NT2/D1 (cell line): ENCODE data around the gene RSAD1.

Experiments
- DNase-seq: peaks from one replicate; pipeline ENCODE4 v3.0.0-alpha.2; 2011; ENCODE audit warnings: low read depth, low spot score
- H3K27me3 ChIP-seq: 2 replicates; pipeline ENCODE4 v1.6.0; 2011; ENCODE audit warnings: mild to moderate bottlenecking; ENCODE audit not compliant: insufficient read length, insufficient read depth
- H3K36me3 ChIP-seq: 2 replicates; pipeline ENCODE4 v1.6.1; 2011; ENCODE audit warnings: mild to moderate bottlenecking, low read length, mixed read lengths; ENCODE audit not compliant: insufficient read depth, insufficient read length
- H3K4me1 ChIP-seq: 2 replicates; pipeline ENCODE4 v1.5.1; 2011; ENCODE audit not compliant: insufficient read depth, insufficient read length
- H3K4me3 ChIP-seq: 2 replicates; pipeline ENCODE4 v1.5.1; 2011; ENCODE audit warnings: low read depth; ENCODE audit not compliant: insufficient read length
- H3K9ac ChIP-seq: 2 replicates; pipeline ENCODE4 v1.6.0; 2011; ENCODE audit warnings: low read depth; ENCODE audit not compliant: insufficient read length
- H3K9me3 ChIP-seq: 2 replicates; pipeline ENCODE4 v1.5.1; 2011; ENCODE audit warnings: mild to moderate bottlenecking, low read length; ENCODE audit not compliant: insufficient read depth
- SUZ12 ChIP-seq: IDR thresholded peaks from 2 replicates; pipeline ENCODE4 v1.6.1; 2011; ENCODE audit not compliant: insufficient read length, insufficient read depth; ENCODE audit errors: extremely low read depth
- YY1 ChIP-seq: IDR thresholded peaks from 2 replicates; pipeline ENCODE4 v1.6.1; 2011; ENCODE audit not compliant: insufficient read length, insufficient read depth
- ZNF274 ChIP-seq: IDR thresholded peaks from 2 replicates; pipeline ENCODE4 v1.6.1; 2011; ENCODE audit warnings: mild to moderate bottlenecking, low read depth, low read length

RSAD1 gene

GRCh38 chr17:50501054-50501453 lies 22.4 kb downstream of the RSAD1 start:
- H3K36me3 ChIP-seq, result no peaks in the 10 kb centered on the region
- peaks cover 10% of the 10 kb centered on the region for H3K4me1 ChIP-seq
- H3K9me3 ChIP-seq, result no peaks in the 10 kb centered on the region
- H3K4me3 ChIP-seq, result no peak overlapping the region
- TF ChIP-seq ZNF274, result no peak
- no peak for TF ChIP-seq SUZ12
- TF ChIP-seq YY1, result no peak
- H3K27me3 ChIP-seq, result no peaks in the 10 kb centered on the region
- H3K9ac ChIP-seq, result no peak overlapping the region
- no peak for DNase-seq

GRCh38 chr17:50502301-50502990 lies 23.8 kb downstream of the RSAD1 start:
- Histone ChIP-seq H3K4me1 (peaks cover 10% of the 10 kb centered on the region), H3K4me3 (no peak overlapping the region), H3K36me3 (no peaks in the 10 kb centered on the region), H3K9me3 (no peaks in the 10 kb centered on the region), H3K9ac (no peak overlapping the region), H3K27me3 (no peaks in the 10 kb centered on the region)
- no peak for DNase-seq
- TF ChIP-seq YY1 (no peak), SUZ12 (no peak), ZNF274 (no peak)

GRCh38 chr17:50505591-50506130 lies 27.0 kb downstream of the RSAD1 start:
- peaks cover 5% of the 10 kb centered on the region for H3K27me3 ChIP-seq
- no peak for TF ChIP-seq YY1
- TF ChIP-seq ZNF274, result no peak
- no peak for TF ChIP-seq SUZ12
- H3K36me3 ChIP-seq, result no peaks in the 10 kb centered on the region
- peaks cover 13% of the 10 kb centered on the region for H3K4me1 ChIP-seq
- no peak overlapping the region for H3K4me3 ChIP-seq
- H3K9ac ChIP-seq, result no peak overlapping the region
- no peaks in the 10 kb centered on the region for H3K9me3 ChIP-seq
- DNase-seq, result no peak

- no peak overlapping the region for H3K9ac ChIP-seq
- no peak overlapping the region for H3K4me3 ChIP-seq
- DNase-seq, result no peak
Observed at GRCh38 chr17:50506298-50506697, 27.6 kb downstream of the RSAD1 start.

GRCh38 chr17:50507871-50508572 lies 29.4 kb downstream of the RSAD1 start, which contains the start of gene MYCBPAP:
MYCBPAP (plus strand) TSS chr17:50508439; CDS start chr17:50508675, 236 bp downstream.
- H3K9ac ChIP-seq, result peak within 1 kb of the TSS; percentile 79
- no peaks in the 10 kb centered on the region for H3K36me3 ChIP-seq
- H3K4me1 ChIP-seq, result peaks cover 10% of the 10 kb centered on the region
- no peak for DNase-seq
- H3K4me3 ChIP-seq, result peak within 1 kb of the TSS; percentile 53
- peaks cover 5% of the 10 kb centered on the region for H3K27me3 ChIP-seq
- no peak for TF ChIP-seq SUZ12
- no peak for TF ChIP-seq YY1
- TF ChIP-seq ZNF274, result no peak
- H3K9me3 ChIP-seq, result no peaks in the 10 kb centered on the region

More at GRCh38 chr17:50506298-50506697, 27.6 kb downstream of the RSAD1 start:
- Histone ChIP-seq H3K9me3 (no peaks in the 10 kb centered on the region), H3K4me1 (peaks cover 13% of the 10 kb centered on the region), H3K36me3 (no peaks in the 10 kb centered on the region), H3K27me3 (peaks cover 5% of the 10 kb centered on the region)
- no peak for TF ChIP-seq YY1
- TF ChIP-seq ZNF274, result no peak
- TF ChIP-seq SUZ12, result no peak

GRCh38 chr17:50508573-50509460 lies 30.2 kb downstream of the RSAD1 start:
- TF ChIP-seq SUZ12, result no peak
- no peak for TF ChIP-seq ZNF274
- TF ChIP-seq YY1, result no peak
- Histone ChIP-seq H3K4me1 (peaks cover 10% of the 10 kb centered on the region), H3K36me3 (no peaks in the 10 kb centered on the region), H3K9me3 (no peaks in the 10 kb centered on the region), H3K27me3 (peaks cover 5% of the 10 kb centered on the region), H3K4me3 (peak overlapping the region; percentile 53), H3K9ac (peak overlapping the region; percentile 79)
- DNase-seq, result no peak
